Transverse colon (tissue), 4 donors: ENCODE measurements around the gene SMG5. TPM values are rescaled to one million over a fixed set of nuclear protein-coding genes. Genes with fewer than 3 reads are reported as not detected.

Source experiments
- DNase-seq: peaks from one replicate; pipeline ENCODE4 v3.0.0-alpha.2; 2019
- H3K27ac ChIP-seq, 4 donors: fragments of 200-600 bp; sonication (generic); 2 replicates each; pipeline ENCODE4 v1.5.1; 2016 to 2018; ENCODE audit warnings: inconsistent platforms in 4 of 4
- H3K27me3 ChIP-seq: fragments of 200-600 bp; sonication (generic); 2 replicates; pipeline ENCODE4 v1.5.1; 2017; ENCODE audit warnings: inconsistent platforms
- H3K36me3 ChIP-seq, 4 donors: fragments of 200-600 bp; sonication (generic); 2 replicates each; pipeline ENCODE4 v1.5.1; 2017 to 2019; ENCODE audit warnings: inconsistent platforms in 4 of 4
- H3K4me1 ChIP-seq, 4 donors: fragments of 200-600 bp; sonication (generic); 2 replicates each; pipeline ENCODE4 v1.5.1; 2017 to 2020; ENCODE audit warnings: inconsistent platforms in 4 of 4
- H3K4me3 ChIP-seq, 4 donors: fragments of 200-600 bp; sonication (generic); 1 replicate in 1 of 4; 2 replicates in 3 of 4; pipeline versions ENCODE4 v1.5.1 to v1.6.1; 2017 to 2019; ENCODE audit warnings: inconsistent platforms in 4 of 4
- H3K9me3 ChIP-seq, 2 donors: fragments of 200-600 bp; sonication (generic); 2 replicates each; pipeline ENCODE4 v1.5.1; 2017 to 2019; ENCODE audit warnings: inconsistent platforms in 2 of 2
- EP300 ChIP-seq: sonication (generic); formaldehyde crosslinking; IDR thresholded peaks from one replicate; pipeline ENCODE4 v1.6.1; 2017; ENCODE audit warnings: antibody characterized with exemption, low read depth
- POLR2A ChIP-seq: fragments of 450-650 bp; IDR thresholded peaks from one replicate; pipeline ENCODE4 v1.6.1; 2016; ENCODE audit warnings: antibody characterized with exemption, mild to moderate bottlenecking, moderate library complexity
- POLR2AphosphoS5 ChIP-seq, 3 donors: sonication (generic); formaldehyde crosslinking; IDR thresholded peaks; one replicate each; pipeline ENCODE4 v1.6.1; 2016; ENCODE audit warnings: antibody characterized with exemption in 3 of 3
- WGBS, 2 donors: methylation state at CpG; one replicate each; pipeline ENCODE4 v1.1.5; 2018; ENCODE audit warnings: low coverage in 1 of 2; 5-methylcytosine and 5-hydroxymethylcytosine counted together
- in situ Hi-C, 4 donors: fragments of 200-750 bp; cut with MboI; loops; one replicate each; pipeline versions ENCODE4 v1.15.0 to v1.15.1; 2017; ENCODE audit warnings: low sequenced_read_pairs in 3 of 4, low pct_ligation_motif_present in 1 of 4, low pct_unique_long_range_greater_than_20kb in 1 of 4
- intact Hi-C: fragments of 100-400 bp; cut with DNase I; formaldehyde crosslinking; loops from one replicate; pipeline ENCODE4 v1.15.1; 2023; ENCODE audit warnings: low total_unique reads
- total RNA-seq, 4 donors: library from RNA; depleted of rRNA; stranded (reverse); fragments of >200 nt; gene quantifications; one replicate each; pipeline ENCODE4 v1.1.0, GENCODE V29; 2016
- TF ChIP-seq, protein P1 (sequence below), 5 experiments: fragments of 200-600 bp in 3 of 5; fragments of 450-650 bp in 2 of 5; sonication (generic) in 3 of 5; IDR thresholded peaks; 1 replicate in 2 of 5; 2 replicates in 3 of 5; pipeline ENCODE4 v1.5.1; 2016 to 2017; ENCODE audit warnings: antibody characterized with exemption in 5 of 5, inconsistent platforms in 3 of 5, mild to moderate bottlenecking in 2 of 5, moderate library complexity in 1 of 5

Gene SMG5
- total RNA-seq, 4 donors from 2014 or later = 72.1 to 134 (median 102) TPM

DNA sequence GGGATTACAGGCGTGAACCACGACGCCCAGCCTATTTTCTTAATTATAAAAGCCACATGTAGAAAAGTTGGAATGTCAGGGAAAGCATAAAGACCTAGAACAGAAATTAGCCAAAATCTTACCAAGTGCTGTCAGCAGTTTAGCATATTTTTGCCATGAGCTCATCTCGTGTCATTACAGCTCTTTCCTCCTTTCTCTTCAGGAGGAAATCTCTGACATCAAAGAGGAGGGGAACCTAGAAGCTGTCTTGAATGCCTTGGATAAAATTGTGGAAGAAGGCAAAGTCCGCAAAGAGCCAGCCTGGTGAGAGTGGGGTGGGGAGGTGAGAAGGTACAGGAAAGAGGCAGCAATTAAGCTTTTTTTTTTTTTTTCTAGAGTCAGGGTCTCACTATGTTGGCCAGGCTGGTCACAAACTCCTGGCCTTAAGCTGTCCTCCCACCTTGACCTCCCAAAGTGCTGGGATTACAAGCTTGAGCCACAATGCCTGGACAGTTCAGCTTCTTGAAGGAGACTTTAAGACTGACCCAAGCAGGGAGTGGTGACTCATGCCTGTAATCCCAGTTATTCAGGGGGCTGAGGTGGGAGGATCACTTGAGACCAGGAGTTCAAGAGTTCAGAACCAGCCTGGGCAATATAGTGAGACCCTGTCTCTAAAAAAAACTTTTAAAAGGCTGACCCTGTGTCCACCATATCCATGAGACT, 49.0 kb downstream of the SMG5 start:
- 79 to 94% methylated on average over 2 to 5 of the region's 5 CpGs for WGBS, 2 donors
- H3K27me3 ChIP-seq = no peaks in the 10 kb centered on the region
- TF ChIP-seq POLR2A = no peak
- TF ChIP-seq, protein P1, sequence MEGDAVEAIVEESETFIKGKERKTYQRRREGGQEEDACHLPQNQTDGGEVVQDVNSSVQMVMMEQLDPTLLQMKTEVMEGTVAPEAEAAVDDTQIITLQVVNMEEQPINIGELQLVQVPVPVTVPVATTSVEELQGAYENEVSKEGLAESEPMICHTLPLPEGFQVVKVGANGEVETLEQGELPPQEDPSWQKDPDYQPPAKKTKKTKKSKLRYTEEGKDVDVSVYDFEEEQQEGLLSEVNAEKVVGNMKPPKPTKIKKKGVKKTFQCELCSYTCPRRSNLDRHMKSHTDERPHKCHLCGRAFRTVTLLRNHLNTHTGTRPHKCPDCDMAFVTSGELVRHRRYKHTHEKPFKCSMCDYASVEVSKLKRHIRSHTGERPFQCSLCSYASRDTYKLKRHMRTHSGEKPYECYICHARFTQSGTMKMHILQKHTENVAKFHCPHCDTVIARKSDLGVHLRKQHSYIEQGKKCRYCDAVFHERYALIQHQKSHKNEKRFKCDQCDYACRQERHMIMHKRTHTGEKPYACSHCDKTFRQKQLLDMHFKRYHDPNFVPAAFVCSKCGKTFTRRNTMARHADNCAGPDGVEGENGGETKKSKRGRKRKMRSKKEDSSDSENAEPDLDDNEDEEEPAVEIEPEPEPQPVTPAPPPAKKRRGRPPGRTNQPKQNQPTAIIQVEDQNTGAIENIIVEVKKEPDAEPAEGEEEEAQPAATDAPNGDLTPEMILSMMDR (IDR thresholded peaks at IDR 0.05) = no peak
- no peak for TF ChIP-seq EP300
- no peak for TF ChIP-seq POLR2AphosphoS5 (IDR thresholded peaks at IDR 0.05)
- DNase-seq = no peak
- H3K27ac ChIP-seq = no peak overlapping the region
- peaks cover 0 to 27% (median 13%) of the 10 kb centered on the region in 4 donors for H3K36me3 ChIP-seq
- no peak overlapping the region for H3K4me3 ChIP-seq
- in situ Hi-C loops (no loop called here), intact Hi-C loops (no loop called here)
- H3K9me3 ChIP-seq = no peaks in the 10 kb centered on the region
- H3K4me1 ChIP-seq = no peaks in the 10 kb centered on the region

DNA sequence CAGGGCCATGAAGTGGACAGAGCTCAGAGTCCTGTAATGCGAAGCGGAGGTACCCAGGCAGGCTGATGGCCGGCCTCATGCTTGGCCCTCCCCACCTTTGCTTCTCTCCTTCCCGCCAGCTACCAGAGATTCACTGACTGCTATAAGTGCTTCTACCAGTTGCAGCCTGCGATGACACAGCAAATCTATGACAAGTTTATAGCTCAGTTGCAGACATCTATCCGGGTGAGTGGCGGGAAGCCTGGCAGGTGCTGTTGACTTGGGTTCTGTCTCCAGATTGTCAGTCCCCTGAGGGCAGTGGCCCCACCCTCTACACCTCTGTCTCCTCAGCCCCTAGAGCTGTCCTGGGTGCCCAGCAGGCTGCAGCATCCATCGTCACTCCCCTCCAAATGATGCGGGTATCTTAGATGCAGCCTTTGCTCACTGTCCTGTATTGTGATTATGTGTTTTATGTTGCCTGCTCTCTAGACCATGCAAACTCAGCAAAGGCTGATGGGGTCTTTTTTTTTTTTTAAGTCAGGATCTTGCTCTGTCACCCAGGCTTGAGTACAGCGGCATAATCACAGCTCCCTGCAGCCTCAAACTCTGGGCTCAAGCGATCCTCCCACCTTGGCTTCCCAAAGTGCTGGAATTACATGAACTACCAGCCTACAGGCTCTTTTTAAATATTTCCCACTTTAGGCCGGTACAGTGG, 50.3 kb downstream of the SMG5 start:
- Histone ChIP-seq H3K27ac (no peak overlapping the region), H3K27me3 (no peaks in the 10 kb centered on the region), H3K4me3 (no peak overlapping the region), H3K4me1 (no peaks in the 10 kb centered on the region), H3K9me3 (no peaks in the 10 kb centered on the region), H3K36me3 (peaks cover 0 to 27% (median 11%) of the 10 kb centered on the region in 4 donors)
- WGBS, 2 donors = 85 to 98% methylated on average over 3 to 12 of the region's 12 CpGs
- in situ Hi-C loops = no loop called here
- TF ChIP-seq POLR2A (no peak), EP300 (no peak), POLR2AphosphoS5 (IDR thresholded peaks at IDR 0.05) (no peak)
- TF ChIP-seq, protein P1 (IDR thresholded peaks at IDR 0.05) = no peak
- intact Hi-C loops = no loop called here
- DNase-seq = no peak

DNA sequence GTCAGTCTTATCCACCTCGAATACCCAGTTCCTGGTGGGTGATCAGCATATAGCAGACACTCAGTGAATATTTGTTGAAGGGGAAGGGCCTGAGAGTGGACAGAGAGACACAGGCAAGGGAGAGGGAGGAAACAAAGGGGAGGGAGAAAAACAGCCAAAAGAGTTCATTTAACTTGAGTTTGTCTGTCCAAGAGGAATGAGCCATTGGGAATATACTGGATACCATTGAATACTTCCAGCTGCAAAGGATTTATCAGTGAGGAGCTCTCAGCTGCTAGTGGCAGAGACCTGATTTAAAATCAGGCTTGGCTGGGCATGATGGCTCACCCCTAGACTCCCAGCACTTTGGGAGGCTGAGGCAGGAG, 52.2 kb downstream of the SMG5 start:
- H3K27me3 ChIP-seq = no peaks in the 10 kb centered on the region
- TF ChIP-seq, protein P1 (IDR thresholded peaks at IDR 0.05) = no peak
- TF ChIP-seq EP300 = no peak
- TF ChIP-seq POLR2AphosphoS5 (IDR thresholded peaks at IDR 0.05) = no peak
- TF ChIP-seq POLR2A = no peak
- peaks cover 0 to 20% (median 5%) of the 10 kb centered on the region in 4 donors for H3K36me3 ChIP-seq
- H3K4me3 ChIP-seq = no peak overlapping the region
- WGBS, 2 donors = 80 to 89% methylated on average over 1 of the region's 1 CpG
- intact Hi-C loops (no loop called here), in situ Hi-C loops (no loop called here)
- H3K9me3 ChIP-seq = no peaks in the 10 kb centered on the region
- DNase-seq = no peak
- H3K27ac ChIP-seq = peak overlapping the region in 1 of 4 donors; percentile 6
- peaks cover 0 to 3% (median 1%) of the 10 kb centered on the region in 4 donors for H3K4me1 ChIP-seq

DNA sequence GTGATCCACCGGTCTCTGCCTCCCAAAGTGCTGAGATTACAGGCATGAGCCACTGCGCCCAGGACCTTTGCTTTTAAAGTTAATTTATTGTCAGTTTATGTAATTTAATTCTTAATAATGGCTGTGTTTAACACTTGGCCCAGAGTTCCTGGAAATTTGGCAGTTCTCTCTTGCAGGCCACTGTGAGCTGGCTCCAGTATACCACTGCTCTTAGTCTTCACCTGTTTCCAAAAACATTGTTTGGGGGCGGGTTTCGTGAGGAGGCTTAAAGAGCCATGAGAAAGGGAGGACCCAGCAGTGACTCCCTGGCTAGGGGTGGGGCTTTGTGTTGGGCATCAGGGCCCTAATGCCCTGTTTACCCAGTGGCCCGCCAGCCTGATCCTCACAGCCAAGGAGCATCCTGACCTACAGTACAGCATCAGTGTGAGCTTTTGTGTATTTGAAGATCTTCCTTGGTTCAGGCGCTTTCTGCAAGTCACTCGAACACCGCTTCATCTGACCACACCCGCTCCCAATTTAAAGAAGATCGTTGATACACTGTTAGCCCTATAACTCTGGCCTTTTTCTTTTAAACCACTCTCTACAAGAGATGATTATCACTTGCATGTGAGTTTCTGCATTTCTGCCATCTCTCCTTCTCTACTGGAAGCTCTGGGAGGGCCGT, 52.7 kb downstream of the SMG5 start:
- H3K9me3 ChIP-seq = no peaks in the 10 kb centered on the region
- in situ Hi-C loops (loop anchor here in 3 of 4 donors (5.0 to 10.0 kb wide), 3 partner anchors 83 to 138 kb away; no protein-coding TSS in a partner anchor), intact Hi-C loops (no loop called here)
- H3K4me3 ChIP-seq = no peak overlapping the region
- 80 to 84% methylated on average over 2 to 11 of the region's 11 CpGs for WGBS, 2 donors
- H3K4me1 ChIP-seq = peaks cover 0 to 8% (median 4%) of the 10 kb centered on the region in 4 donors
- H3K27me3 ChIP-seq = no peaks in the 10 kb centered on the region
- DNase-seq = no peak
- TF ChIP-seq POLR2AphosphoS5 (IDR thresholded peaks at IDR 0.05) (no peak), EP300 (no peak), POLR2A (no peak)
- TF ChIP-seq, protein P1 (IDR thresholded peaks at IDR 0.05) = no peak
- peak overlapping the region in 1 of 4 donors; percentile 6 for H3K27ac ChIP-seq
- peaks cover 0 to 20% (median 5%) of the 10 kb centered on the region in 4 donors for H3K36me3 ChIP-seq
